Measurements from ENCODE around the gene MR1.

DNA sequence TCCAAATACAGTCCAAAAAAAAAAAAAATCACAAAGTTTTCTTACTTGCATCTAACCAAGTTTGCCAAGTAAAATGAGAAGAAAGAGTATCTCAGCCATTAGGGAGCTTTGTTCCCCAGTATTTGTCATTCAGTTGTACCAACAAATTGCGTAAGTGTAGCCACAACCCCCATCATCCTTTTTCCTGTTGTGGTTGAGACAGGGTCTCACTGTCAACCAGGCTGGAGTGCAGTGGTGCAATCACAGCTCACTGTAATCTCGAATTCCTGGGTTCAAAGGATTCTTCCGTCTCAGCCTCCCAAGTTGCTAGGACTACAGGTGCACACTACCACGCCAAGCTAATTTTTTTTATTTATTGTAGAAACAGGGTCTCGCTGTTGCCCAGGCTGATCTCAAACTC is 20.6 kb upstream of the MR1 start:
- TF ChIP-seq, protein P1, sequence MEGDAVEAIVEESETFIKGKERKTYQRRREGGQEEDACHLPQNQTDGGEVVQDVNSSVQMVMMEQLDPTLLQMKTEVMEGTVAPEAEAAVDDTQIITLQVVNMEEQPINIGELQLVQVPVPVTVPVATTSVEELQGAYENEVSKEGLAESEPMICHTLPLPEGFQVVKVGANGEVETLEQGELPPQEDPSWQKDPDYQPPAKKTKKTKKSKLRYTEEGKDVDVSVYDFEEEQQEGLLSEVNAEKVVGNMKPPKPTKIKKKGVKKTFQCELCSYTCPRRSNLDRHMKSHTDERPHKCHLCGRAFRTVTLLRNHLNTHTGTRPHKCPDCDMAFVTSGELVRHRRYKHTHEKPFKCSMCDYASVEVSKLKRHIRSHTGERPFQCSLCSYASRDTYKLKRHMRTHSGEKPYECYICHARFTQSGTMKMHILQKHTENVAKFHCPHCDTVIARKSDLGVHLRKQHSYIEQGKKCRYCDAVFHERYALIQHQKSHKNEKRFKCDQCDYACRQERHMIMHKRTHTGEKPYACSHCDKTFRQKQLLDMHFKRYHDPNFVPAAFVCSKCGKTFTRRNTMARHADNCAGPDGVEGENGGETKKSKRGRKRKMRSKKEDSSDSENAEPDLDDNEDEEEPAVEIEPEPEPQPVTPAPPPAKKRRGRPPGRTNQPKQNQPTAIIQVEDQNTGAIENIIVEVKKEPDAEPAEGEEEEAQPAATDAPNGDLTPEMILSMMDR (tag by site-specific recombination; IDR thresholded peaks at IDR 0.05) = no peak
- TF ChIP-seq ZNF580 (tag by site-specific recombination; IDR thresholded peaks at IDR 0.05) (no peak), ZNF660 (tag by site-specific recombination; IDR thresholded peaks at IDR 0.05) (no peak), TCF7L2 (IDR thresholded peaks at IDR 0.05; ENCODE audit: borderline replicate concordance, low read depth, low read length) (no peak), ZNF133 (tag by site-specific recombination; IDR thresholded peaks at IDR 0.05) (no peak), KLF16 (tag by site-specific recombination; IDR thresholded peaks at IDR 0.05) (no peak), ZNF785 (tag by site-specific recombination; IDR thresholded peaks at IDR 0.05) (no peak), YY1 (tag by site-specific recombination; IDR thresholded peaks at IDR 0.05) (no peak), KLF9 (tag by site-specific recombination; IDR thresholded peaks at IDR 0.05; ENCODE audit: low read depth) (no peak), TSHZ1 (tag by site-specific recombination; IDR thresholded peaks at IDR 0.05; ENCODE audit: borderline replicate concordance) (no peak), RBAK (tag by site-specific recombination; IDR thresholded peaks at IDR 0.05) (no peak), ZNF768 (tag by site-specific recombination; IDR thresholded peaks at IDR 0.05) (no peak), ZNF600 (tag by site-specific recombination; IDR thresholded peaks at IDR 0.05) (no peak)
- TF ChIP-seq, protein P2, sequence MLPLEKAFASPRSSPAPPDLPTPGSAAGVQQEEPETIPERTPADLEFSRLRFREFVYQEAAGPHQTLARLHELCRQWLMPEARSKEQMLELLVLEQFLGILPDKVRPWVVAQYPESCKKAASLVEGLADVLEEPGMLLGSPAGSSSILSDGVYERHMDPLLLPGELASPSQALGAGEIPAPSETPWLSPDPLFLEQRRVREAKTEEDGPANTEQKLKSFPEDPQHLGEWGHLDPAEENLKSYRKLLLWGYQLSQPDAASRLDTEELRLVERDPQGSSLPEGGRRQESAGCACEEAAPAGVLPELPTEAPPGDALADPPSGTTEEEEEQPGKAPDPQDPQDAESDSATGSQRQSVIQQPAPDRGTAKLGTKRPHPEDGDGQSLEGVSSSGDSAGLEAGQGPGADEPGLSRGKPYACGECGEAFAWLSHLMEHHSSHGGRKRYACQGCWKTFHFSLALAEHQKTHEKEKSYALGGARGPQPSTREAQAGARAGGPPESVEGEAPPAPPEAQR (tag by site-specific recombination; IDR thresholded peaks at IDR 0.05) = no peak

All from HEK293 (cell line).